Measurements from ENCODE around the gene ATXN2.
A peak's percentile ranks its signal among the peaks of the same experiment; 100 is the strongest.

ATXN2 gene

GRCh38 chr12:111440152-111440551, 159.0 kb downstream of the ATXN2 start:
- no peak overlapping the region for H3K27ac ChIP-seq (ENCODE audit: low read length)
- peaks cover 16 to 17% of the 10 kb centered on the region in 2 donors for H3K36me3 ChIP-seq (ENCODE audit: control insufficient read depth in 1 of 2, insufficient read depth in 2 of 2, low read length in 2 of 2)
- no peaks in the 10 kb centered on the region for H3K9me3 ChIP-seq (ENCODE audit: control insufficient read depth in 1 of 2, low read length in 2 of 2)
- H3K4me1 ChIP-seq (ENCODE audit: control insufficient read depth in 1 of 2, insufficient read depth in 2 of 2, low read length in 2 of 2), result peaks cover 12 to 70% of the 10 kb centered on the region in 2 donors
- no peak overlapping the region for H3K4me3 ChIP-seq (ENCODE audit: low read depth in 1 of 2, low read length in 2 of 2)
- no peaks in the 10 kb centered on the region for H3K27me3 ChIP-seq (ENCODE audit: low read depth, low read length)

DNA sequence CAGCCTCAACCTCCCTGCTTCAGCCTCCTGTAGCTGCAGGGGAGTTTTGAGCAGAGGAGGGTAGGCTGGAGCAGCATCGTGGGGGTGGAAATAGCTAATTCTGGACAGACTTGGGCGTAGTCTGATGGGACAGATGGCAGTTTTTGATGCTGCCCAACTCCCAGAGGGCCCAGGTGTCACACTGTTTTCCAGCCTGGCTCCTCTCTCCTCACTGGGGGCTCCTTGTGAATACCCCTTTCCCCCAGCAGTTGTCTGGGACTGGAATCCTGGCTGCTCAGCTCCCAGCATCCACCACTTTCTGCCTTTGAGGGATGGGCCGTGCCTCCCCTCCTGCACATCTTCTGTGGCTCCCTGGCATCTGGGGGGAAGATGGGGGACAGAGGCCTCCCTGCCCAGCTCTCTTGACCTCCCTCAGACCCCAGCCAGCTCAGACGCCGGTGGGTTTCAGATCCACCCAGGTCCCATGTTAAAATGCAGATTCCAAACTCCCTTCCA, 159.4 kb downstream of the ATXN2 start:
- no peak overlapping the region for H3K27ac ChIP-seq (ENCODE audit: low read length)
- H3K36me3 ChIP-seq (ENCODE audit: control insufficient read depth in 1 of 2, insufficient read depth in 2 of 2, low read length in 2 of 2), result peaks cover 16 to 17% of the 10 kb centered on the region in 2 donors
- peaks cover 13 to 70% of the 10 kb centered on the region in 2 donors for H3K4me1 ChIP-seq (ENCODE audit: control insufficient read depth in 1 of 2, insufficient read depth in 2 of 2, low read length in 2 of 2)
- no peaks in the 10 kb centered on the region for H3K27me3 ChIP-seq (ENCODE audit: low read depth, low read length)
- no peak overlapping the region for H3K4me3 ChIP-seq (ENCODE audit: low read depth in 1 of 2, low read length in 2 of 2)
- no peaks in the 10 kb centered on the region for H3K9me3 ChIP-seq (ENCODE audit: control insufficient read depth in 1 of 2, low read length in 2 of 2)

- Histone ChIP-seq H3K36me3 (ENCODE audit: control insufficient read depth in 1 of 2, insufficient read depth in 2 of 2, low read length in 2 of 2) (peaks cover 13 to 15% of the 10 kb centered on the region in 2 donors), H3K27ac (ENCODE audit: low read length) (no peak overlapping the region), H3K9me3 (ENCODE audit: control insufficient read depth in 1 of 2, low read length in 2 of 2) (no peaks in the 10 kb centered on the region), H3K27me3 (ENCODE audit: low read depth, low read length) (no peaks in the 10 kb centered on the region), H3K4me3 (ENCODE audit: low read depth in 1 of 2, low read length in 2 of 2) (no peak overlapping the region), H3K4me1 (ENCODE audit: control insufficient read depth in 1 of 2, insufficient read depth in 2 of 2, low read length in 2 of 2) (peaks cover 7 to 75% of the 10 kb centered on the region in 2 donors)
These were observed 160.6 kb downstream of the ATXN2 start for GRCh38 chr12:111438481-111438880.

DNA sequence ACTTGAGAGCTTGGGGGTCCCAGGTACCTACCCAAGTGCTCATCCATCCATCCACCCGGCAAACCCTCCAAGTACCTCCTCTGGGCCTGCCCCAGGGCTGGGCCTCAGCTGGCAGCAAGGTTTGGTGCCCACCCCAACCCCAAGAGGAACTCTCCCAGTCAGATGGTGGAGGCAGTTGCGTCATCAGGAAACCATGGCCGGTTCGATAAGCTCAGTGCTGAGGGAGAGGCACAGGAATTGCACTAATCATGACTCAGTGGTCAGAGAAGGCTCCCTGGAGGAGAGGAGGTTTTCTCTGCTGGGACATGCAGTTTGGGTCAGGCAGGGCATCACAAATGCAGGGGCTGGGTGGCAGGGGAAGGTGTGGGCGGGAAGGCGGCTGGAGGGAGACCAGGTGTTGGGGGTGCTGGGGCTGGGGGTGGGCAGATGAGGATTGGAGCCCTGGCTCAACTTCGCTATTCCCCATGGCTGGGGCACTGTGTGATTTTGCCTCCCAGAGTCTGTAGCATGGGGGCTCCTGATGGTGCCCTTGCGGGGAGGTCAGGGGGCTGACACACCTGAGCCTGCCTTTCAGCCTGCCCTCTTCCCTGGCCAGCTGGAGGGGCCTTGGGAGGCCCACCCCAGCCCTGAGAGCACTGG, 161.2 kb downstream of the ATXN2 start:
- Histone ChIP-seq H3K27me3 (ENCODE audit: low read depth, low read length) (no peaks in the 10 kb centered on the region), H3K36me3 (ENCODE audit: control insufficient read depth in 1 of 2, insufficient read depth in 2 of 2, low read length in 2 of 2) (peaks cover 10 to 11% of the 10 kb centered on the region in 2 donors), H3K27ac (ENCODE audit: low read length) (no peak overlapping the region), H3K4me3 (ENCODE audit: low read depth in 1 of 2, low read length in 2 of 2) (no peak overlapping the region), H3K4me1 (ENCODE audit: control insufficient read depth in 1 of 2, insufficient read depth in 2 of 2, low read length in 2 of 2) (peaks cover 7 to 79% of the 10 kb centered on the region in 2 donors), H3K9me3 (ENCODE audit: control insufficient read depth in 1 of 2, low read length in 2 of 2) (no peaks in the 10 kb centered on the region)

DNA sequence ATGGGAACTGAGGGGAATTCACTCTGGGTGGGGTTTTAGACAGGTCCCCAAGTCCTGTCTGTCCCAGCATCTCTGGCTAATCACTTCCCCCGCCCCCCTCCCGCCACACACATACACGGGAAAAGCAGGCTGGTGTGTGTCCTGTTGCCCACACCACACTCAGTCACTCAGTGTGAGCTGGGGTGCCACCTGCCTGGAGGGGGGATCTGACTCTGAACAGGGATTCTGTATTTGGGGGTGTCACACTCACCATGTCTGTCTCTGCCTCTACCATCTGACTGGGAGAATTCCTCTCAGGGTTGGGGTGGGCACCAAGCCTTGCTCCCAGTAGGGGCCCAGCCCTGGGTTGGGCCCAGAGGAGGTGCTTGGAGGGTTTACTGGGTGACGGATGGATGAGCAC, 162.3 kb downstream of the ATXN2 start:
- Histone ChIP-seq H3K27ac (ENCODE audit: low read length) (no peak overlapping the region), H3K4me3 (ENCODE audit: low read depth in 1 of 2, low read length in 2 of 2) (no peak overlapping the region), H3K27me3 (ENCODE audit: low read depth, low read length) (no peaks in the 10 kb centered on the region), H3K36me3 (ENCODE audit: control insufficient read depth in 1 of 2, insufficient read depth in 2 of 2, low read length in 2 of 2) (peaks cover 0 to 3% of the 10 kb centered on the region in 2 donors), H3K4me1 (ENCODE audit: control insufficient read depth in 1 of 2, insufficient read depth in 2 of 2, low read length in 2 of 2) (peaks cover 16 to 80% of the 10 kb centered on the region in 2 donors), H3K9me3 (ENCODE audit: control insufficient read depth in 1 of 2, low read length in 2 of 2) (no peaks in the 10 kb centered on the region)

GRCh38 chr12:111436266-111436665, 162.8 kb downstream of the ATXN2 start:
- H3K36me3 ChIP-seq (ENCODE audit: control insufficient read depth in 1 of 2, insufficient read depth in 2 of 2, low read length in 2 of 2), result peaks cover 0 to 3% of the 10 kb centered on the region in 2 donors
- H3K9me3 ChIP-seq (ENCODE audit: control insufficient read depth in 1 of 2, low read length in 2 of 2), result no peaks in the 10 kb centered on the region
- no peak overlapping the region for H3K4me3 ChIP-seq (ENCODE audit: low read depth in 1 of 2, low read length in 2 of 2)
- no peaks in the 10 kb centered on the region for H3K27me3 ChIP-seq (ENCODE audit: low read depth, low read length)
- H3K27ac ChIP-seq (ENCODE audit: low read length), result no peak overlapping the region
- peaks cover 18 to 85% of the 10 kb centered on the region in 2 donors for H3K4me1 ChIP-seq (ENCODE audit: control insufficient read depth in 1 of 2, insufficient read depth in 2 of 2, low read length in 2 of 2)

DNA sequence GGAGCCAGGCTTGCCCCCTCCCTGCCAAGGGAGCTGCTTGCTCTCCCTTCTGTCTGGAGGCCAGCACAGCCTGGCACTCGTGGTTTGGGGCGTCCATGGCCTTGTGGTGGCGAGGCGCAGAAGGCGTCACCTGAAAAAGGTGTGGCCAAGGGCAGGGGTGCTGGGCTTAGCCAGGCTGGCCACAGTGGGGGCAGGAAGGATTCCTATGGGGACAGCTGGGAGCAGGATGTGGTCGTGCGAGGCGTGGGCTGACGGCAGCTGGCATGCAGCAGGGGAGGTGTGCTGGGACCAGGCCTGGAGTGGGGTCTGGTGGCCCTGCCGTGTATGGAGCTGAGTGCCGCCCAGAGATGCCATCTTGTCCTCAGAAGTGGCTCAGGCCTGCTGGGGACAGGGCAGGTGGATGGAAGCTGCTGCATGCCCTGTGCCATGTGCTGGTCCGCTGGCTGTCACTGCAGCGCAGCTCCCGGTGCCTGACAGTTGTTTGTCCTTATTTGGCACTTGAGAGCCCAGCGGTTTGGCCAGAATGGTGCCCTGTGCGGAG, 163.4 kb downstream of the ATXN2 start:
- H3K9me3 ChIP-seq (ENCODE audit: control insufficient read depth in 1 of 2, low read length in 2 of 2), result no peaks in the 10 kb centered on the region
- peaks cover 0 to 3% of the 10 kb centered on the region in 2 donors for H3K36me3 ChIP-seq (ENCODE audit: control insufficient read depth in 1 of 2, insufficient read depth in 2 of 2, low read length in 2 of 2)
- no peaks in the 10 kb centered on the region for H3K27me3 ChIP-seq (ENCODE audit: low read depth, low read length)
- H3K4me1 ChIP-seq (ENCODE audit: control insufficient read depth in 1 of 2, insufficient read depth in 2 of 2, low read length in 2 of 2), result peaks cover 18 to 88% of the 10 kb centered on the region in 2 donors
- H3K27ac ChIP-seq (ENCODE audit: low read length), result no peak overlapping the region
- no peak overlapping the region for H3K4me3 ChIP-seq (ENCODE audit: low read depth in 1 of 2, low read length in 2 of 2)

DNA sequence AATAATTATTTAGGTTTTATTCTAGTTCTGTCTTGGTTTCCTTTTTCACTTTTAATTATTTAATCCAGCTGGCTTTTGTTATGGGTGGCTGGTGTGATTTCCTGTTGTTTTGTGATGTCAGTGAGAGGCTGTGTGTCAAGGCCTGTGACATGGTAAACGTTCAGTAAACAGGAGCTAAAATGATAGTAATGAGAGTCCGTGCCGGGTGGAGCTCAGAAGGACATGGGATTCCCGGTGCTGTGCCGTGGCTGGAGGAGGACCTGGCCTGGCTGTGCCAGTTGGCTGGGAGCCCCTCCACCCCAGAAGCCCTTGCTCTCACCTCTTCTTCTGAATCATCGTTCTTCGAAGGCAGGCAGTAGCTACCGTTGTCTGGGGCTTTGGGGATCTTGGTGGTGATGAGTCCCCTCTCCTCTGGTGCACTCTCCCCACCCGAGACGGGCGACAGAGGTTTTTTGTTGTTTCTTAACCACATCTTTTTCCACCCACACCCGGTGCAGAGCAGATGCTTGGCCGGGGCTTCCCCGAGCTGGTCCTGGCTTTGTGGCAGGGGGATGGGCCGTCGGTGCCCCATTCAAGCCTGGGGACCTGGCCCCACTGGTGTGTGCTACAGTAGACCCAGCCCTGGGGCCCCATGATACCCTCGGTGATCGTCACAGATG, 164.3 kb downstream of the ATXN2 start:
- Histone ChIP-seq H3K27me3 (ENCODE audit: low read depth, low read length) (no peaks in the 10 kb centered on the region), H3K27ac (ENCODE audit: low read length) (peak overlapping the region; percentile 56), H3K9me3 (ENCODE audit: control insufficient read depth in 1 of 2, low read length in 2 of 2) (no peaks in the 10 kb centered on the region), H3K4me1 (ENCODE audit: control insufficient read depth in 1 of 2, insufficient read depth in 2 of 2, low read length in 2 of 2) (peaks cover 22 to 90% of the 10 kb centered on the region in 2 donors), H3K36me3 (ENCODE audit: control insufficient read depth in 1 of 2, insufficient read depth in 2 of 2, low read length in 2 of 2) (no peaks in the 10 kb centered on the region), H3K4me3 (ENCODE audit: low read depth in 1 of 2, low read length in 2 of 2) (peak overlapping the region; percentile 9 to 16)

DNA sequence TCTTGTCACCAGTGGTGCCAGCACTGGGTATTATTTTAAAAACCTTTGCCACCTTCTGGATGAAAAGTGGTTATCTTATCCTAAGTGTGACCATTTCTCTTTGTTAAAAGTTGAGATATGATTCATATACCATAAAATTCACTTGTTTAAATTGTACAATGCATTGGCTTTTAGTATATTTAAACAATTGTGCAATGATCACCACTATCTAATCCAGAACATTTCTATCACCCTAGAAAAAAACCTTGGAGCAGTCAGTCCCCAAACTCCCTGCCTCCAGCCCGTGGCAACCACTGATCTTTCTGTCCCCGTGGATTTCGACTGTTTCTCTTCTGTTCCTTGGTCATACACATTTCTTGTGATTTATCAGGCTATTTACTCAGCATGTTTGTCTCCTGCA, 165.1 kb downstream of the ATXN2 start:
- Histone ChIP-seq H3K9me3 (ENCODE audit: control insufficient read depth in 1 of 2, low read length in 2 of 2) (no peaks in the 10 kb centered on the region), H3K27ac (ENCODE audit: low read length) (peak overlapping the region; percentile 56), H3K4me3 (ENCODE audit: low read depth in 1 of 2, low read length in 2 of 2) (peak overlapping the region; percentile 9 to 16), H3K27me3 (ENCODE audit: low read depth, low read length) (no peaks in the 10 kb centered on the region), H3K4me1 (ENCODE audit: control insufficient read depth in 1 of 2, insufficient read depth in 2 of 2, low read length in 2 of 2) (peaks cover 22 to 92% of the 10 kb centered on the region in 2 donors), H3K36me3 (ENCODE audit: control insufficient read depth in 1 of 2, insufficient read depth in 2 of 2, low read length in 2 of 2) (no peaks in the 10 kb centered on the region)

GRCh38 chr12:111431772-111432171, 167.3 kb downstream of the ATXN2 start:
- H3K27me3 ChIP-seq (ENCODE audit: low read depth, low read length), result no peaks in the 10 kb centered on the region
- no peak overlapping the region for H3K27ac ChIP-seq (ENCODE audit: low read length)
- H3K4me3 ChIP-seq (ENCODE audit: low read depth in 1 of 2, low read length in 2 of 2), result no peak overlapping the region
- peaks cover 19 to 85% of the 10 kb centered on the region in 2 donors for H3K4me1 ChIP-seq (ENCODE audit: control insufficient read depth in 1 of 2, insufficient read depth in 2 of 2, low read length in 2 of 2)
- no peaks in the 10 kb centered on the region for H3K36me3 ChIP-seq (ENCODE audit: control insufficient read depth in 1 of 2, insufficient read depth in 2 of 2, low read length in 2 of 2)
- no peaks in the 10 kb centered on the region for H3K9me3 ChIP-seq (ENCODE audit: control insufficient read depth in 1 of 2, low read length in 2 of 2)

- Histone ChIP-seq H3K9me3 (ENCODE audit: control insufficient read depth in 1 of 2, low read length in 2 of 2) (no peaks in the 10 kb centered on the region), H3K4me1 (ENCODE audit: control insufficient read depth in 1 of 2, insufficient read depth in 2 of 2, low read length in 2 of 2) (peaks cover 19 to 74% of the 10 kb centered on the region in 2 donors), H3K27ac (ENCODE audit: low read length) (peak overlapping the region; percentile 69), H3K4me3 (ENCODE audit: low read depth in 1 of 2, low read length in 2 of 2) (no peak overlapping the region), H3K36me3 (ENCODE audit: control insufficient read depth in 1 of 2, insufficient read depth in 2 of 2, low read length in 2 of 2) (no peaks in the 10 kb centered on the region), H3K27me3 (ENCODE audit: low read depth, low read length) (no peaks in the 10 kb centered on the region)
These were observed 168.4 kb downstream of the ATXN2 start for GRCh38 chr12:111430433-111431353.

All from muscle layer of duodenum (tissue), 2 donors.